Amniotic stem cell (primary cell): ENCODE data around the gene TOMM20.

Experiments
- DNase-seq: peaks from one replicate; lab custom pipeline; 2025; lab: John Stamatoyannopoulos, UW

The TOMM20 gene

DNA sequence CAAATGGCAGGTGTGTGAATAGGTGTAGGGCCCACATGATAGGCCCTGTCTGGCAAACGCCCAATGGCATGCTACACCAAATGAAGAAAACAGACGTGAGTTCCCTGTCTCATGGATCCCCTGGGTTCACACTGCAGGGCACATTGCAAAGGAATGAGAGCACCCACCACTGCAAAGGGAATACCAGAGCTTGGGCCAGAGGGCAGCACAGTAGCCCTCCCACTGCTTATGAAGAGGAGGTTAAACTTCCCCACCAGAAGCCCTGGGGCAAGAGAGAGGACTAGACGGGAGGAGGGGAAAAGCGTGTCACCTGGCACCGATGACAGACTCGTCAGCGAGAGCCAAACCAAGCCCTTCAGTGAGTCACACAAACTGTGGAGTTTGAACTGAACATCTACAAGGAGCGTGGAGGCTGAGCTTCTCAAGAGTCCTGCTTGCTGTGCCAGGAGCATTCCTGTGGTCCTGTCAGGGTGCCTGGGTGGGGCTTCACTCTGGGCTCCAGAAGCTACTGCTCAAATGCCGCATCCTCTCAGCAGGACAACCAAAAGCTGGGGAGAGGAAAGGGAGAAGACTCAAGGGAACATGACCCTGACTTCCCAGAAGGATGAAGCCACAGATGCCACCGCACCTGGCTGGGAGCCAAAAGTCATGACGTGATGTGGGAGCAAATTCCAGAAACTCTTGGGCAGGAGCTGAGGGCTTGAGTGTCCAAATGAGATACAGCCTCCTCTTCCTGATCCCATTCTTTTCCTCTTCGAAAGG is 61.1 kb downstream of the TOMM20 start:
- DNase-seq = peak; percentile 97

DNA sequence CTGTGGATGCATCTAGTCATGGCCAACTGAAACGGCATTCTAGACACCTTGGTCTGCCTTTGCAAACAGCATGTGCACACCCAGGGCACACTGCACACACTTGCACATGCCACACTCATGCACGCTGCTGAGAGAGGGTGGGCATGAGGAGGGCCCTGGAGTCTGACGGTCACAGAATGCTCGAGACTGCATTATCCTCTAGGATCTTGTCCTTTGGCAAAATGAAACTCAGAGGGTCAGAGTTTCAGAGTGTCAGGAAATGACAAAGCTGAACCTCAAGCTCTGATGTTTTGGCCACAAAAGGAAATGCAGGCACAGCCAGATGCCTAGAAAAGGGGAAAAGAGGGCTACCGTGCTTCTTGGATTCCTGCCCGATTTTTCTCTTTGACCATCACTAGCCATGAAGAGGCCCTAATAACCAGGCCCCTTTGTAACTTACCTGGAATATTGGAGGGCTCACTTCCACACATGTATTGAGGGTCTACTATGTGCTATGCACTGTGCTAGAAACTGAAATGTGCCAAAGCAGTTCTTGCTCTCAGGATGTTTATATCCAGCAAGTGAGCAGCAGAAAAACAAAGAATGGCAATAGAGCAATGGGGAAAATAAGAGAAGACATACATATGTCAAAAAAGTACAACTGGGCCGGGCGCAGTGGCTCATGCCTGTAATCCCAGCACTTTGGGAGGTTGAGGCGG is 65.4 kb downstream of the TOMM20 start:
- no peak for DNase-seq

GRCh38 chr1:235060607-235061470 is 67.8 kb downstream of the TOMM20 start:
- DNase-seq = no peak
